ENCODE data around the gene TTLL8.

The TTLL8 gene

GRCh38 chr22:50070366-50070765, 12.3 kb upstream of the TTLL8 start:
- no peak for DNase-seq (ENCODE audit: low spot score)
- no peak for TF ChIP-seq CTCF (IDR thresholded peaks at IDR 0.05; ENCODE audit: extremely low read depth, missing control alignments)

DNA sequence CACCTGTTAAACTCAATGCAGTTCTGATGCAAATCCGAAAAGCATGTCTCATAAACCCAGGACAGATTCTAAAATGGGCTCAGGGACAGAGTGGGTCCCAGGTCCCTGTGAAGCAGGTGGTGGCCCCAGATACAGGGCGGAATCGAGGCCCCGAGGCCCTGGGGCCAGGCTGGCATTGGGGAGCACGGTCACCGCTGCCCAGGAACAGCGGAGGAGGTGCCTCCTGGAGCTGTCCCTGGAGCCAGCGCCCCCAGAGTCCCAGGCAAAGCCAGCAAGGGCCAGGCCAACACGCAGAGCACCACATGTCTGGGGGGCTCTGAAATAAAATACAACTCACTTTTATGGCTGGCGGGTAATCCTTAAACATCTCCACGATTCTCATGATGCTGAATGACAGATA, 10.0 kb upstream of the TTLL8 start:
- DNase-seq (ENCODE audit: low spot score) = no peak
- TF ChIP-seq CTCF (IDR thresholded peaks at IDR 0.05; ENCODE audit: extremely low read depth, missing control alignments) = no peak

DNA sequence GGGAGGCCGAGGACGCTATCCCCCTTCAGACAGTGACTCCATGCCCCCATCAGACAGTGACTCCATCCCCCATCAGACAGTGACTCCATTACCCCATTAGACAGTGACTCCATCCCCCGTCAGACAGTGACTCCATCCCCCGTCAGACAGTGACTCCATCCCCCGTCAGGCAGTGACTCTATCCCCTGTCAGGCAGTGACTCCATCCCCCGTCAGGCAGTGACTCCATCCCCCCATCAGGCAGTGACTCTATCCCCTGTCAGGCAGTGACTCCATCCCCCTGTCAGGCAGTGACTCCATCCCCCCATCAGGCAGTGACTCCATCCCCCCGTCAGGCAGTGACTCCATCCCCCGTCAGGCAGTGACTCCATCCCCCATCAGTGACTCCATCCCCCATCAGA, 9.1 kb upstream of the TTLL8 start:
- TF ChIP-seq CTCF (IDR thresholded peaks at IDR 0.05; ENCODE audit: extremely low read depth, missing control alignments) = no peak
- no peak for DNase-seq (ENCODE audit: low spot score)

DNA sequence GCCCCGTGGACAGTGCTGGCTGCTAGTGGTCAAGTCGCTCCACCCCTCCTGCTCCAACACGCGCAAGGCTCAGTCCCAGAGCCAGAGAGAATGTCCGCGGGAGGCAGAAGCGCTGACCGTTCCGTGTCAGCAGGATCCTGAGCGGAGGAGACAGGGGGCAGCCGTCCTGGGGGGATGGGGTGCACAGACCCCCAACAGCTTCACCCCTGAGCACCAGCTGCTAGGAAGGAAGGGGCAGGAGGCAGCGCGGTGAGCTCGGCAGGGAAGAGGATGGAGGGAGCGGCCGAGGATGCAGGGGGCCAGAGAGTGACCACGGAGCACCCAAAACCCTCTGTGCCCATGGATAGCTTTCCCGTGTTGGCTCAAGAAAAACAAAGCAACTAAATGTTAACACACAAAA, 6.4 kb upstream of the TTLL8 start:
- no peak for DNase-seq (ENCODE audit: low spot score)
- TF ChIP-seq CTCF (IDR thresholded peaks at IDR 0.05; ENCODE audit: extremely low read depth, missing control alignments) = no peak

DNA sequence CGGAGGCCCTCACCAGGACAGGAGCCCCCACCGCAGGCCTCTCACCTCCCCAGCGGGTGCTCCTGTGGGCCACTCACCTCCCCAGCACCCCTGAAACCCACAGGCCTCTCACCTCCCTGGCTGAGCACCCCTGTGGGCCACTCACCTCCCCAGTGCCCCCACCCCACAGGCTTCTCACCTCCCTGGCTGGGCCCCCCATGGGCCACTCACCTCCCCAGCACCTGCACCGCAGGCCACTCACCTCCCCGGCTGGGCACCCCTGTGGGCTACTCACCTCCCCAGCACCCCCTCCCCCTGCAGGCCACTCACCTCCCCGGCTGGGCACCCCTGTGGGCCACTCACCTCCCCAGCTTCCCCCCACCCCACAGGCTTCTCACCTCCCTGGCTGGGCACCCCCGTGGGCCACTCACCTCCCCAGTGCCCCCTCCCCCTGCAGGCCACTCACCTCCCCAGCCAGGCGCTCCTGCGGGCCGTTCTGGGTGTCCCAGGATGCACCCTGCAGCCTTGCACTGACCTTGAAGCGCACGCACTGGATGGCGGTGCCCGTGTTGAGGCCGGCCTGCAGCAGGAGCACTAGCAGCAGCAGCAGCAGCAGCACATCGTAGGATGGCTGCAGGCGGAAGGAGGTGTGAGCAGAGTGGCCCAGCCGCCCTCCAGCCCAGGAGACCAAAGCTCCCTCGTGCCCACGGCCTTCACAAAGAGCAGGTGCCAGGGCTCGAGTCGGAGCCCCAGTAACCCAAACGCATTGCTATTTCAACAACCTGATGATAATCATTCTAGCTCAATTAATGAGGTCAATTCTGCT, 5.7 kb upstream of the TTLL8 start:
- no peak for TF ChIP-seq CTCF (IDR thresholded peaks at IDR 0.05; ENCODE audit: extremely low read depth, missing control alignments)
- DNase-seq (ENCODE audit: low spot score) = no peak

- DNase-seq (ENCODE audit: low spot score) = no peak
- TF ChIP-seq CTCF (IDR thresholded peaks at IDR 0.05; ENCODE audit: extremely low read depth, missing control alignments) = no peak
These were observed 4.5 kb upstream of the TTLL8 start for GRCh38 chr22:50062509-50063135.

- no peak for TF ChIP-seq CTCF (IDR thresholded peaks at IDR 0.05; ENCODE audit: extremely low read depth, missing control alignments)
- no peak for DNase-seq (ENCODE audit: low spot score)
These were observed 3.8 kb upstream of the TTLL8 start for GRCh38 chr22:50061824-50062355.
